ENCODE results near the gene NDUFA3.
A peak's percentile ranks its signal among the peaks of the same experiment; 100 is the strongest.

Gene NDUFA3

GRCh38 chr19:54137699-54138488, 35.2 kb downstream of the NDUFA3 start, which contains the start of gene CNOT3:
Gene CNOT3 (plus strand): TSS chr19:54137762. CDS start chr19:54142979, 5,217 bp downstream.
- H3K27ac ChIP-seq (ENCODE audit: low read depth in 2 of 2, low read length in 2 of 2): peak within 1 kb of the TSS; percentile 85
- H3K36me3 ChIP-seq (ENCODE audit: control insufficient read depth in 2 of 2, insufficient read depth in 2 of 2, low read length in 2 of 2): peaks cover 14 to 18% of the 10 kb centered on the region in 2 donors
- H3K9me3 ChIP-seq (ENCODE audit: control insufficient read depth in 2 of 2, low read length in 2 of 2): no peaks in the 10 kb centered on the region
- H3K4me1 ChIP-seq (ENCODE audit: control insufficient read depth in 2 of 2, insufficient read depth in 2 of 2, low read length in 2 of 2): peaks cover 23% of the 10 kb centered on the region in 2 donors
- peak within 1 kb of the TSS; percentile 74 to 83 for H3K9ac ChIP-seq (ENCODE audit: low read depth in 1 of 2, low read length in 2 of 2)
- no peaks in the 10 kb centered on the region for H3K27me3 ChIP-seq (ENCODE audit: control insufficient read depth in 2 of 2, insufficient read depth in 2 of 2, low read length in 2 of 2)
- peak within 1 kb of the TSS; percentile 77 to 88 for H3K4me3 ChIP-seq (ENCODE audit: low read length in 2 of 2)

GRCh38 chr19:54138489-54139256, 36.0 kb downstream of the NDUFA3 start:
- Histone ChIP-seq H3K4me1 (ENCODE audit: control insufficient read depth in 2 of 2, insufficient read depth in 2 of 2, low read length in 2 of 2) (peaks cover 23% of the 10 kb centered on the region in 2 donors), H3K4me3 (ENCODE audit: low read length in 2 of 2) (peak overlapping the region; percentile 74 to 77), H3K27ac (ENCODE audit: low read depth in 2 of 2, low read length in 2 of 2) (peak overlapping the region in 1 of 2 donors; percentile 85), H3K9ac (ENCODE audit: low read depth in 1 of 2, low read length in 2 of 2) (peak overlapping the region; percentile 63 to 83), H3K9me3 (ENCODE audit: control insufficient read depth in 2 of 2, low read length in 2 of 2) (no peaks in the 10 kb centered on the region), H3K36me3 (ENCODE audit: control insufficient read depth in 2 of 2, insufficient read depth in 2 of 2, low read length in 2 of 2) (peaks cover 22 to 25% of the 10 kb centered on the region in 2 donors), H3K27me3 (ENCODE audit: control insufficient read depth in 2 of 2, insufficient read depth in 2 of 2, low read length in 2 of 2) (no peaks in the 10 kb centered on the region)

GRCh38 chr19:54141356-54141755, 38.7 kb downstream of the NDUFA3 start:
- H3K9me3 ChIP-seq (ENCODE audit: control insufficient read depth in 2 of 2, low read length in 2 of 2): no peaks in the 10 kb centered on the region
- no peaks in the 10 kb centered on the region for H3K27me3 ChIP-seq (ENCODE audit: control insufficient read depth in 2 of 2, insufficient read depth in 2 of 2, low read length in 2 of 2)
- peaks cover 16 to 17% of the 10 kb centered on the region in 2 donors for H3K4me1 ChIP-seq (ENCODE audit: control insufficient read depth in 2 of 2, insufficient read depth in 2 of 2, low read length in 2 of 2)
- peaks cover 49 to 51% of the 10 kb centered on the region in 2 donors for H3K36me3 ChIP-seq (ENCODE audit: control insufficient read depth in 2 of 2, insufficient read depth in 2 of 2, low read length in 2 of 2)
- H3K4me3 ChIP-seq (ENCODE audit: low read length in 2 of 2): no peak overlapping the region
- no peak overlapping the region for H3K9ac ChIP-seq (ENCODE audit: low read depth in 1 of 2, low read length in 2 of 2)
- H3K27ac ChIP-seq (ENCODE audit: low read depth in 2 of 2, low read length in 2 of 2): no peak overlapping the region

- peaks cover 10 to 15% of the 10 kb centered on the region in 2 donors for H3K4me1 ChIP-seq (ENCODE audit: control insufficient read depth in 2 of 2, insufficient read depth in 2 of 2, low read length in 2 of 2)
- H3K4me3 ChIP-seq (ENCODE audit: low read length in 2 of 2): no peak overlapping the region
- H3K27me3 ChIP-seq (ENCODE audit: control insufficient read depth in 2 of 2, insufficient read depth in 2 of 2, low read length in 2 of 2): no peaks in the 10 kb centered on the region
- no peak overlapping the region for H3K9ac ChIP-seq (ENCODE audit: low read depth in 1 of 2, low read length in 2 of 2)
- peaks cover 57 to 61% of the 10 kb centered on the region in 2 donors for H3K36me3 ChIP-seq (ENCODE audit: control insufficient read depth in 2 of 2, insufficient read depth in 2 of 2, low read length in 2 of 2)
- no peaks in the 10 kb centered on the region for H3K9me3 ChIP-seq (ENCODE audit: control insufficient read depth in 2 of 2, low read length in 2 of 2)
- H3K27ac ChIP-seq (ENCODE audit: low read depth in 2 of 2, low read length in 2 of 2): no peak overlapping the region
These were observed 39.6 kb downstream of the NDUFA3 start for GRCh38 chr19:54142166-54142780.

- peaks cover 0 to 2% of the 10 kb centered on the region in 2 donors for H3K4me1 ChIP-seq (ENCODE audit: control insufficient read depth in 2 of 2, insufficient read depth in 2 of 2, low read length in 2 of 2)
- no peaks in the 10 kb centered on the region for H3K27me3 ChIP-seq (ENCODE audit: control insufficient read depth in 2 of 2, insufficient read depth in 2 of 2, low read length in 2 of 2)
- no peak overlapping the region for H3K4me3 ChIP-seq (ENCODE audit: low read length in 2 of 2)
- no peaks in the 10 kb centered on the region for H3K9me3 ChIP-seq (ENCODE audit: control insufficient read depth in 2 of 2, low read length in 2 of 2)
- H3K27ac ChIP-seq (ENCODE audit: low read depth in 2 of 2, low read length in 2 of 2): no peak overlapping the region
- H3K36me3 ChIP-seq (ENCODE audit: control insufficient read depth in 2 of 2, insufficient read depth in 2 of 2, low read length in 2 of 2): peaks cover 79 to 84% of the 10 kb centered on the region in 2 donors
- H3K9ac ChIP-seq (ENCODE audit: low read depth in 1 of 2, low read length in 2 of 2): no peak overlapping the region
These were observed 43.0 kb downstream of the NDUFA3 start for GRCh38 chr19:54145541-54146158.

- Histone ChIP-seq H3K9ac (ENCODE audit: low read depth in 1 of 2, low read length in 2 of 2) (no peak overlapping the region), H3K27me3 (ENCODE audit: control insufficient read depth in 2 of 2, insufficient read depth in 2 of 2, low read length in 2 of 2) (no peaks in the 10 kb centered on the region), H3K4me3 (ENCODE audit: low read length in 2 of 2) (no peak overlapping the region), H3K9me3 (ENCODE audit: control insufficient read depth in 2 of 2, low read length in 2 of 2) (no peaks in the 10 kb centered on the region), H3K27ac (ENCODE audit: low read depth in 2 of 2, low read length in 2 of 2) (peak overlapping the region in 1 of 2 donors; percentile 23), H3K36me3 (ENCODE audit: control insufficient read depth in 2 of 2, insufficient read depth in 2 of 2, low read length in 2 of 2) (peaks cover 83 to 90% of the 10 kb centered on the region in 2 donors), H3K4me1 (ENCODE audit: control insufficient read depth in 2 of 2, insufficient read depth in 2 of 2, low read length in 2 of 2) (peaks cover 0 to 2% of the 10 kb centered on the region in 2 donors)
These were observed 45.0 kb downstream of the NDUFA3 start for GRCh38 chr19:54147676-54148075.

GRCh38 chr19:54148158-54148557, 45.5 kb downstream of the NDUFA3 start:
- Histone ChIP-seq H3K9ac (ENCODE audit: low read depth in 1 of 2, low read length in 2 of 2) (no peak overlapping the region), H3K27ac (ENCODE audit: low read depth in 2 of 2, low read length in 2 of 2) (no peak overlapping the region), H3K4me3 (ENCODE audit: low read length in 2 of 2) (no peak overlapping the region), H3K27me3 (ENCODE audit: control insufficient read depth in 2 of 2, insufficient read depth in 2 of 2, low read length in 2 of 2) (no peaks in the 10 kb centered on the region), H3K4me1 (ENCODE audit: control insufficient read depth in 2 of 2, insufficient read depth in 2 of 2, low read length in 2 of 2) (peaks cover 0 to 2% of the 10 kb centered on the region in 2 donors), H3K36me3 (ENCODE audit: control insufficient read depth in 2 of 2, insufficient read depth in 2 of 2, low read length in 2 of 2) (peaks cover 78 to 91% of the 10 kb centered on the region in 2 donors), H3K9me3 (ENCODE audit: control insufficient read depth in 2 of 2, low read length in 2 of 2) (no peaks in the 10 kb centered on the region)

GRCh38 chr19:54149021-54149812, 46.6 kb downstream of the NDUFA3 start:
- peaks cover 0 to 2% of the 10 kb centered on the region in 2 donors for H3K4me1 ChIP-seq (ENCODE audit: control insufficient read depth in 2 of 2, insufficient read depth in 2 of 2, low read length in 2 of 2)
- no peak overlapping the region for H3K4me3 ChIP-seq (ENCODE audit: low read length in 2 of 2)
- no peaks in the 10 kb centered on the region for H3K9me3 ChIP-seq (ENCODE audit: control insufficient read depth in 2 of 2, low read length in 2 of 2)
- H3K36me3 ChIP-seq (ENCODE audit: control insufficient read depth in 2 of 2, insufficient read depth in 2 of 2, low read length in 2 of 2): peaks cover 72 to 92% of the 10 kb centered on the region in 2 donors
- no peaks in the 10 kb centered on the region for H3K27me3 ChIP-seq (ENCODE audit: control insufficient read depth in 2 of 2, insufficient read depth in 2 of 2, low read length in 2 of 2)
- H3K27ac ChIP-seq (ENCODE audit: low read depth in 2 of 2, low read length in 2 of 2): no peak overlapping the region
- no peak overlapping the region for H3K9ac ChIP-seq (ENCODE audit: low read depth in 1 of 2, low read length in 2 of 2)

GRCh38 chr19:54151362-54152035, 48.8 kb downstream of the NDUFA3 start:
- no peak overlapping the region for H3K27ac ChIP-seq (ENCODE audit: low read depth in 2 of 2, low read length in 2 of 2)
- H3K4me3 ChIP-seq (ENCODE audit: low read length in 2 of 2): no peak overlapping the region
- no peaks in the 10 kb centered on the region for H3K27me3 ChIP-seq (ENCODE audit: control insufficient read depth in 2 of 2, insufficient read depth in 2 of 2, low read length in 2 of 2)
- H3K9me3 ChIP-seq (ENCODE audit: control insufficient read depth in 2 of 2, low read length in 2 of 2): no peaks in the 10 kb centered on the region
- no peak overlapping the region for H3K9ac ChIP-seq (ENCODE audit: low read depth in 1 of 2, low read length in 2 of 2)
- H3K36me3 ChIP-seq (ENCODE audit: control insufficient read depth in 2 of 2, insufficient read depth in 2 of 2, low read length in 2 of 2): peaks cover 68 to 91% of the 10 kb centered on the region in 2 donors
- H3K4me1 ChIP-seq (ENCODE audit: control insufficient read depth in 2 of 2, insufficient read depth in 2 of 2, low read length in 2 of 2): peaks cover 0 to 2% of the 10 kb centered on the region in 2 donors
